Endothelial cell of umbilical vein (primary cell): ENCODE measurements around the gene LYRM4. TPM values are rescaled to one million over a fixed set of nuclear protein-coding genes. Genes with fewer than 3 reads are reported as not detected.

Experiments used
- BruUV-seq: library from RNA; stranded (reverse); fragments of 400-500 nt; replicated peaks from 2 replicates; lab custom pipeline; 2021; lab: Mats Ljungman, UMichigan
- CTCF ChIA-PET: fragments of 300-600, 350-600 bp; sonication (Branson Sonifier 250); formaldehyde crosslinking; loops from one replicate; lab custom pipeline; 2021; ENCODE audit warnings: antibody characterized with exemption, inconsistent platforms; lab: Charles Lee
- POLR2A ChIA-PET: fragments of 300-600, 350-600 bp; sonication (Branson Sonifier 250); formaldehyde crosslinking; loops from one replicate; lab custom pipeline; 2021; ENCODE audit warnings: antibody characterized with exemption, inconsistent platforms; lab: Charles Lee
- DNase-seq: peaks from one replicate; pipeline ENCODE4 v3.0.0-alpha.2; 2011; ENCODE audit warnings: low read depth, low spot score
- FAIRE-seq: peaks from 2 replicates; lab custom pipeline; 2011; peaks lifted over from hg19 to GRCh38; lab: Jason Lieb, UNC
- H2AFZ ChIP-seq: 2 replicates; pipeline ENCODE4 v1.6.0; 2012; ENCODE audit warnings: low read depth, low read length, control low read depth, inconsistent platforms
- H3K27ac ChIP-seq: 2 replicates; pipeline ENCODE4 v1.5.1; 2011; ENCODE audit warnings: low read depth, mild to moderate bottlenecking, control low read depth, low read length, moderate library complexity; ENCODE audit not compliant: insufficient read depth
- H3K27me3 ChIP-seq, 2 experiments: 2 replicates each; pipeline versions ENCODE4 v1.6.0 to v1.6.1; 2011; ENCODE audit warnings: low read length in 2 of 2, mixed read lengths in 1 of 2; ENCODE audit not compliant: control insufficient read depth in 2 of 2, insufficient read depth in 2 of 2
- H3K36me3 ChIP-seq, 2 experiments: 2 replicates in 1 of 2; 3 replicates in 1 of 2; pipeline ENCODE4 v1.5.1; 2011; ENCODE audit warnings: low read length in 2 of 2, mild to moderate bottlenecking in 1 of 2, moderate library complexity in 1 of 2; ENCODE audit not compliant: control insufficient read depth in 2 of 2, insufficient read depth in 2 of 2; ENCODE audit errors: extremely low read depth in 1 of 2
- H3K4me1 ChIP-seq: 3 replicates; pipeline ENCODE4 v1.5.1; 2011; ENCODE audit warnings: mild to moderate bottlenecking, low read length; ENCODE audit not compliant: control insufficient read depth, insufficient read depth; ENCODE audit errors: extremely low read depth
- H3K4me2 ChIP-seq: 2 replicates; pipeline ENCODE4 v1.6.1; 2011; ENCODE audit warnings: low read length, control low read depth, mixed read lengths; ENCODE audit not compliant: insufficient read depth
- H3K4me3 ChIP-seq, 3 experiments: fragments of 200-600 bp in 1 of 3; sonication (generic), shearing (Covaris generic) in 1 of 3; replicated peaks in 1 of 3; 2 replicates each; pipeline ENCODE4 v1.5.1; 2011 to 2016; ENCODE audit warnings: control low read depth in 3 of 3, low read length in 3 of 3, mild to moderate bottlenecking in 2 of 3, inconsistent platforms in 1 of 3, low read depth in 1 of 3, moderate library complexity in 1 of 3; ENCODE audit not compliant: insufficient read depth in 1 of 3
- H3K79me2 ChIP-seq: 2 replicates; pipeline ENCODE4 v1.6.0; 2012; ENCODE audit warnings: low read length, inconsistent platforms; ENCODE audit not compliant: control insufficient read depth, insufficient read depth
- H3K9ac ChIP-seq: replicated peaks from 2 replicates; pipeline ENCODE3; 2011; ENCODE audit warnings: low read length, control low read depth; ENCODE audit not compliant: insufficient read depth; ENCODE audit errors: extremely low read depth
- H3K9me1 ChIP-seq: replicated peaks from 3 replicates; pipeline ENCODE4 v1.6.0; 2011; ENCODE audit warnings: mild to moderate bottlenecking, low read length; ENCODE audit not compliant: control insufficient read depth, insufficient read depth; ENCODE audit errors: extremely low read depth
- H3K9me3 ChIP-seq: replicated peaks from 2 replicates; pipeline ENCODE4 v1.5.1; 2012; ENCODE audit warnings: low read length, inconsistent platforms; ENCODE audit not compliant: control insufficient read depth, insufficient read depth
- H4K20me1 ChIP-seq: replicated peaks from 2 replicates; pipeline ENCODE3; 2011; ENCODE audit warnings: mild to moderate bottlenecking, low read length; ENCODE audit not compliant: control insufficient read depth, insufficient read depth; ENCODE audit errors: extremely low read depth
- CTCF ChIP-seq, 2 donors: IDR thresholded peaks; 1 replicate in 1 of 2; 2 replicates in 1 of 2; pipeline ENCODE4 v1.5.1; 2011; ENCODE audit warnings: low read length in 2 of 2, mild to moderate bottlenecking in 2 of 2, moderate library complexity in 2 of 2, control low read depth in 1 of 2, inconsistent platforms in 1 of 2, low read depth in 1 of 2; ENCODE audit not compliant: insufficient read depth in 1 of 2; ENCODE audit errors: extremely low read depth in 1 of 2
- EZH2 ChIP-seq: IDR thresholded peaks from 2 replicates; pipeline ENCODE4 v1.6.1; 2012; ENCODE audit warnings: borderline replicate concordance, low read depth, mild to moderate bottlenecking, moderate library complexity, low read length, inconsistent platforms; ENCODE audit not compliant: severe bottlenecking
- FOS ChIP-seq: IDR thresholded peaks from 2 replicates; pipeline ENCODE4 v1.6.1; 2011; ENCODE audit warnings: mild to moderate bottlenecking, low read length, moderate library complexity, borderline replicate concordance; ENCODE audit not compliant: insufficient read depth
- GATA2 ChIP-seq: IDR thresholded peaks from 2 replicates; pipeline ENCODE4 v1.7.0; 2011; ENCODE audit warnings: low read depth, mild to moderate bottlenecking, moderate library complexity, mixed read lengths, low read length; ENCODE audit not compliant: insufficient read length, insufficient read depth
- JUN ChIP-seq: IDR thresholded peaks from 2 replicates; pipeline ENCODE4 v1.6.1; 2011; ENCODE audit warnings: borderline replicate concordance, low read depth; ENCODE audit not compliant: insufficient read length, insufficient read depth
- MAX ChIP-seq: IDR thresholded peaks from 2 replicates; pipeline ENCODE4 v1.6.1; 2011; ENCODE audit not compliant: insufficient read depth, insufficient read length
- MYC ChIP-seq: IDR thresholded peaks from one replicate; pipeline ENCODE4 v1.6.1; 2011; ENCODE audit warnings: mild to moderate bottlenecking, low read depth, low read length
- POLR2A ChIP-seq: IDR thresholded peaks from 2 replicates; pipeline ENCODE4 v1.6.1; 2012; ENCODE audit warnings: low read depth, mild to moderate bottlenecking, control low read depth, low read length
- POLR2AphosphoS5 ChIP-seq: IDR thresholded peaks from 2 replicates; pipeline ENCODE4 v1.6.1; 2012; ENCODE audit warnings: low read depth, mild to moderate bottlenecking, control low read depth, low read length, moderate library complexity; ENCODE audit not compliant: insufficient read depth
- dilution Hi-C: fragments of 300-500 bp; cut with MboI; formaldehyde crosslinking; loops from one replicate; pipeline ENCODE4 v1.15.0; 2019; ENCODE audit warnings: low sequenced_read_pairs; ENCODE audit not compliant: extremely low pct_ligation_motif_present
- intact Hi-C: fragments of 100-400 bp; cut with micrococcal nuclease; formaldehyde crosslinking; loops from one replicate; pipeline ENCODE4 v1.10.0; 2022
- polyA plus RNA-seq, 4 experiments: library from polyadenylated mRNA; depleted of rRNA in 3 of 4; stranded (reverse) in 3 of 4; unstranded in 1 of 4; fragments of >200 nt; gene quantifications; 2 replicates each; pipeline versions ENCODE4 v1.2.1 to v1.2.3, GENCODE V29; 2011 to 2012; ENCODE audit warnings: missing spikeins in 1 of 4
- total RNA-seq: library from RNA; stranded (reverse); gene quantifications from 2 replicates; pipeline ENCODE4 v1.2.3, GENCODE V29; 2021

LYRM4 gene
- total and polyA plus RNA-seq, 2 donors (not counting 3 experiments of a cell fraction or from before 2014, with no cell fraction given): 39.5 to 44.0 TPM

GRCh38 chr6:5112066-5112799, 148.5 kb downstream of the LYRM4 start:
- FAIRE-seq: no peak
- CTCF ChIA-PET: interaction anchor here (2.2 kb wide), 1 partner anchor 9 kb away, joined by 5 read pairs; no protein-coding TSS in a partner anchor
- Histone ChIP-seq H3K27me3 (no peaks in the 10 kb centered on the region), H3K36me3 (no peaks in the 10 kb centered on the region), H3K9me1 (no peaks in the 10 kb centered on the region), H3K27ac (no peak overlapping the region), H3K9ac (no peak overlapping the region), H3K4me3 (no peak overlapping the region), H3K9me3 (no peaks in the 10 kb centered on the region), H3K4me2 (no peak overlapping the region), H3K79me2 (no peaks in the 10 kb centered on the region), H4K20me1 (no peaks in the 10 kb centered on the region), H3K4me1 (no peaks in the 10 kb centered on the region), H2AFZ (no peak overlapping the region)
- POLR2A ChIA-PET: no interaction called here
- dilution Hi-C loops: no loop called here
- no peak for TF ChIP-seq GATA2
- TF ChIP-seq EZH2: no peak
- no peak for TF ChIP-seq MAX
- no TSS peak for BruUV-seq
- intact Hi-C loops: no loop called here
- DNase-seq: no peak

GRCh38 chr6:5111626-5112025, 149.1 kb downstream of the LYRM4 start:
- no peak overlapping the region for H3K4me2 ChIP-seq
- ChIA-PET CTCF (interaction anchor here (0.8 kb wide), 1 partner anchor 21 kb away, joined by 4 read pairs; no protein-coding TSS in a partner anchor), POLR2A (no interaction called here)
- no peaks in the 10 kb centered on the region for H3K36me3 ChIP-seq
- H3K9me1 ChIP-seq: no peaks in the 10 kb centered on the region
- DNase-seq: no peak
- H3K9ac ChIP-seq: no peak overlapping the region
- H2AFZ ChIP-seq: no peak overlapping the region
- H3K9me3 ChIP-seq: no peaks in the 10 kb centered on the region
- no peaks in the 10 kb centered on the region for H4K20me1 ChIP-seq
- dilution Hi-C loops: no loop called here
- H3K27ac ChIP-seq: no peak overlapping the region
- no peak for FAIRE-seq
- BruUV-seq: no TSS peak
- H3K27me3 ChIP-seq: no peaks in the 10 kb centered on the region
- intact Hi-C loops: no loop called here
- TF ChIP-seq GATA2 (no peak), FOS (no peak), EZH2 (no peak), MAX (no peak), POLR2A (no peak), POLR2AphosphoS5 (no peak), MYC (no peak), CTCF (IDR thresholded peaks at IDR 0.05; ENCODE audit: extremely low read depth in 1 of 2, insufficient read depth in 1 of 2, low read depth in 1 of 2, low read length in 2 of 2) (no peak), JUN (no peak)
- H3K4me1 ChIP-seq: no peaks in the 10 kb centered on the region
- H3K4me3 ChIP-seq: no peak overlapping the region
- H3K79me2 ChIP-seq: no peaks in the 10 kb centered on the region
